Activated gamma-delta T cell treated with anti-CD3 and anti-CD28 coated beads, Interleukin-2, amount 50 U/mL, for 16 hours (primary cell): ENCODE measurements around the gene CENPK.
"Not testable (repeated sequence)": the region's sequence is repeated elsewhere in the genome, so short reads cannot be mapped to it uniquely, and the experiment has no call there.

Source experiments
- DNase-seq: peaks from one replicate; pipeline ENCODE4 v3.0.0-alpha.2; 2020; ENCODE audit warnings: low read depth

Gene CENPK

GRCh38 chr5:65562731-65563701 is at the start of gene CENPK, which contains the start of gene PPWD1:
TSS of gene CENPK (minus strand) at chr5:65563168. CDS start at chr5:65554907, 8,261 bp downstream.
TSS of gene PPWD1 (plus strand) at chr5:65563296. CDS start at chr5:65563311, 15 bp downstream.
- DNase-seq, result peak; percentile 91

- no peak for DNase-seq
Measured at GRCh38 chr5:65612298-65612907, 49.4 kb upstream of the CENPK start.

- no peak for DNase-seq
Measured at GRCh38 chr5:65611524-65611923, 48.6 kb upstream of the CENPK start.

- DNase-seq, result not testable (repeated sequence)
Measured at GRCh38 chr5:65601761-65602160, 38.8 kb upstream of the CENPK start.

DNA sequence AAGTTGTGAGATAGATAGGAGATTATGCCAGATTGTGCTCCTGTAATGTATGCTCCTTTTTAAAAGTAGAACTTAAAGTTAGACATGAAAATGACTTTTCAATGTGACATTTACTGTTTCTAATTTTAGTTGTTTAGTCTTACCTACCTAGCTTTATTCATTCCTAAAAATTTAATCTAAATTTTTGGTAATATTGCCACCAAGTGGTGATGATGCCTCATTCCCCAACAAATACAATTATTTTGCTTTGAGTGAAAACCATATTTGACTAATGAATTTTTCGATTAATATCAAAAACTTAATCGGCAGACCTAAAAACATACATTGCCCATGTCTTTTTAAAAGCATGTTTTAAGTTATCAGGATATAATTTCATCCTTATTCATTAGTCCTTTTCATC is 25.7 kb upstream of the CENPK start:
- DNase-seq, result no peak

DNA sequence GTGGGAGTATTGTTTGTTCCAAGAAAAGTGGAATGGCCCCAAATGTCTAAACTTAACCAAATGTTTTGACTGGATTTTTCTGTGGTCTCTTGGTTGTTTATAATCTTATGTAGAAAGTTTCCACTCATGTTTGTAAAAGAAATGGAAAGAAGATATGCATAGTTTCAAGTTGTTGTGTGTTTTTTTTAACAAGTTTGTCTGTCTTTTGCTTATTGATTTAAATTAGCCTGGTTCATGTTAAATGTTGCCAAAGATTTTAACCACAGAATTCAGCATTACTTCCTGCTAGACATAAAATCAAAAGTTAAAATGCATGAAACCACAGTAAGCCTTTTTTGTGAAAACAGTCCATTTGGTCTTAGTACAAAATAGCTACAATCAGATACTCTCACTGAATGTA is 14.2 kb upstream of the CENPK start:
- no peak for DNase-seq

GRCh38 chr5:65570598-65571226 is 7.7 kb upstream of the CENPK start:
- no peak for DNase-seq

- no peak for DNase-seq
Measured at GRCh38 chr5:65566505-65566904, 3.5 kb upstream of the CENPK start.

- DNase-seq, result no peak
Measured at GRCh38 chr5:65563777-65564176, 809 bp upstream of the CENPK start.

- no peak for DNase-seq
Measured at GRCh38 chr5:65556718-65557117, 6.2 kb downstream of the CENPK start.

GRCh38 chr5:65556181-65556580 is 6.8 kb downstream of the CENPK start:
- DNase-seq, result no peak

- no peak for DNase-seq
Measured at GRCh38 chr5:65555287-65555686, 7.7 kb downstream of the CENPK start.

- DNase-seq, result no peak
Measured at GRCh38 chr5:65553941-65554340, 9.0 kb downstream of the CENPK start.

- no peak for DNase-seq
Measured at GRCh38 chr5:65548281-65548680, 14.7 kb downstream of the CENPK start.

- DNase-seq, result no peak
Measured at GRCh38 chr5:65546141-65546540, 16.8 kb downstream of the CENPK start.

DNA sequence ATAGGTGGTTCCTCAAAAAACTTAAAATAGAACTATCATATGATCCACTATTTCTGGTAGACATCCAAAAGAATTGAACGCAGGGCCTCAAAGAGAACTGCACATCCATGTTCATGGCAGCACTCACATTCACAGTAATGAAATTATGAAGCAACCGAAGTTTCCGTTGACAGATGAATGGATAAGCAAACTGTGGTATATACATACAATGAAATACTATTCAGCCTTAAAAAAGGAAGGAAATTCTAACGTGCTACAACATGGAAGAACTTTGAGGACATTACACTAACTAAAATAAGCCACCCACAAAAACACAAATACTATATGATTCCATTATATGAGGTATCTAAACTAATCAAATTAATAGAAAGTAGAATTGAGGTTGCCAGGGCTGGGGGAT is 18.5 kb downstream of the CENPK start:
- DNase-seq, result no peak

DNA sequence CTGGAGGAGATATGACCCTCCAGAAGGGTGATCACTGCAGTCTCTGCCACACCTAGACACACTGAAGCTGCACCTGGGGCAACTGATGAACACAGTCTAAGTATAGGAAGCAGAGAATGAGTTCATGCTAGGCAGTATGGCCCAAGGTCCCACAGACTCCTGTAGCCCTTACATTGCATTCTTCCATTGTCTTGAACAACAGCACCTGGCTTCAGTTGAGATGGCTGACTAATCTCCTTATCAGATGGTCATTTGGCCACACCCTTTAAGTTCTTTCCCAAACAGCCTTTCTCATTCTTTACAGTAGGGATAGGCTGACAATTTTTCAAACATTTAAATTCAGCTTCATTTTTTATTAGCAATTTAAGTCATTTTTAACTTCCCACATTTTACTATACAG is 23.1 kb downstream of the CENPK start:
- no peak for DNase-seq

DNA sequence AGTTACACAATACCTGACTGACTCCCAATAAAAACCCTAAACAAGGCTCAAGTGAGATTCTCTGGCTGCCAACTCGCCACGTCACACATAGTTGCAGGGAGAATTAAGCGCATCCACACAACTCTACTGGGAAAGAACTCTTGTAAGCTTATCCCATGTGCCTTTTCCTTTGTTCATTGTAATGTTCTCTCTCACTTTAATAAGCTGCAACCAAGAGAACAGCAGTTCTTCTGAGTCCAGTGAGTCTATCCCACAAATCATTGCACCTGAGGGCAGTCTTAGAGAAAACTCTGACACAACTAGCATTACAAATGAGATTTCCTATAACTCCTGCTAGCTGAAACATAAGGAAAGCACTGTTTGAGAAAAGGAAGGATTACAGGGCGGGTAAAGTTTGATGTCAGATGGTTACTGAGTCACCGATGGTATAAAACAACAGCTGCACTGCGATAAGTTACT is 27.4 kb downstream of the CENPK start:
- no peak for DNase-seq

- DNase-seq, result no peak
Measured at GRCh38 chr5:65530904-65531303, 32.1 kb downstream of the CENPK start.

- DNase-seq, result no peak
Measured at GRCh38 chr5:65525726-65526125, 37.2 kb downstream of the CENPK start.

- no peak for DNase-seq
Measured at GRCh38 chr5:65512170-65512937, 50.6 kb downstream of the CENPK start.

DNA sequence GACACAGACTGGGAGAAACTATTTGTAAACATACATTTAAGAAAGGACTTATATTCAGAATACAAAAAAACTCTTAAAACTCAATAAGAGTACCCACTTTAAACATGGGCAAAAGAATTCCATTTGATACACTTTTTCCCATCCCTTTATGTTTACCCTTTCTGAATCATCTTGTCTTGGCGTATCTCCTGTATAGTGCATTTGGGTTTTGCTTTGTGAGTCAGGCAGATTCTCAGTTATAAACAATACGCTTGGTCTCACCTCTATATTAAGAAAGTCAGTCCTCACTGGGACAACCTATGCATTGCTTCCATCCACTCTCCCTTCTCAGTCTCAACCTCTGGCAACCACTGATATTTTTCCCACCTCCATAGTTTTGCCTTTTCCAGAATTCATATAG is 54.0 kb downstream of the CENPK start:
- DNase-seq, result no peak
